A673 (cell line): Measurements from ENCODE around the gene MS4A3.

Source experiments
- CTCF ChIP-seq: fragments of 300-800, 200-600 bp; sonication (generic); conservative IDR thresholded peaks from 2 replicates; pipeline ENCODE4 v1.5.1; 2017; ENCODE audit warnings: low read depth, mild to moderate bottlenecking, antibody characterized with exemption, low read length, moderate library complexity, mixed read lengths
- EZH2 ChIP-seq: fragments of 200-600 bp; sonication (generic); IDR thresholded peaks from 2 replicates; pipeline ENCODE4 v1.6.1; 2017; ENCODE audit warnings: borderline replicate concordance, low read depth, mild to moderate bottlenecking, mixed read lengths, antibody characterized with exemption, low read length; ENCODE audit not compliant: poor library complexity, severe bottlenecking

- no peak for TF ChIP-seq CTCF
- no peak for TF ChIP-seq EZH2
These were observed 30.8 kb downstream of the MS4A3 start for GRCh38 chr11:60087239-60087638.
